ENCODE results near the gene CCR5. TPM values are rescaled to one million over a fixed set of nuclear protein-coding genes. Genes with fewer than 3 reads are reported as not detected.

Gene CCR5
- total RNA-seq, 1 experiment from 2014 or later: not detected

- Histone ChIP-seq H3K27ac (ENCODE audit: low read depth, low read length) (no peak overlapping the region), H3K36me3 (ENCODE audit: control insufficient read depth in 1 of 2, insufficient read depth in 2 of 2, low read length in 2 of 2) (no peaks in the 10 kb centered on the region), H3K9me2 (ENCODE audit: insufficient read depth) (no peaks in the 10 kb centered on the region), H3K4me1 (ENCODE audit: control insufficient read depth in 1 of 2, insufficient read depth in 2 of 2, low read length in 2 of 2) (no peaks in the 10 kb centered on the region), H3K9me3 (ENCODE audit: control insufficient read depth in 1 of 2, insufficient read depth in 1 of 2, low read depth in 1 of 2, low read length in 2 of 2) (no peaks in the 10 kb centered on the region), H4K20me1 (ENCODE audit: insufficient read depth) (no peaks in the 10 kb centered on the region), H3K27me3 (ENCODE audit: insufficient read depth, low read length) (no peaks in the 10 kb centered on the region), H3K9ac (ENCODE audit: low read length) (no peak overlapping the region), H3K4me2 (ENCODE audit: low read length) (no peak overlapping the region), H2AFZ (ENCODE audit: low read depth, low read length, poor library complexity, severe bottlenecking) (no peak overlapping the region), H3K4me3 (replicated peaks in 1 of 2; ENCODE audit: low read depth in 1 of 2, low read length in 2 of 2) (no peak overlapping the region), H3K79me2 (ENCODE audit: insufficient read depth, low read length) (no peaks in the 10 kb centered on the region)
- BruUV-seq (replicated peaks): no TSS peak
- no peak for DNase-seq (ENCODE audit: low read depth, low spot score)
- ChIA-PET POLR2A (no interaction called here), CTCF (no interaction called here), RAD21 (ENCODE audit: low non-redundant PET in 1 of 2, low total read pairs in 2 of 2, uncharacterized antibody in 2 of 2, unreplicated experiment in 2 of 2) (no interaction called here)
- intact Hi-C loops (cut with micrococcal nuclease): no loop called here
- ATAC-seq: no peak
- TF ChIP-seq REST (IDR thresholded peaks at IDR 0.05; ENCODE audit: low read depth): no peak
- no peak for TF ChIP-seq ATF3 (IDR thresholded peaks at IDR 0.05)
Observed at GRCh38 chr3:46399098-46399497, 28.4 kb downstream of the CCR5 start.

- ATAC-seq: no peak
- ChIA-PET CTCF (no interaction called here), RAD21 (ENCODE audit: low non-redundant PET in 1 of 2, low total read pairs in 2 of 2, uncharacterized antibody in 2 of 2, unreplicated experiment in 2 of 2) (no interaction called here), POLR2A (no interaction called here)
- no peaks in the 10 kb centered on the region for H3K36me3 ChIP-seq (ENCODE audit: control insufficient read depth in 1 of 2, insufficient read depth in 2 of 2, low read length in 2 of 2)
- no peak overlapping the region for H3K4me2 ChIP-seq (ENCODE audit: low read length)
- H3K27me3 ChIP-seq (ENCODE audit: insufficient read depth, low read length): no peaks in the 10 kb centered on the region
- H3K4me3 ChIP-seq (replicated peaks in 1 of 2; ENCODE audit: low read depth in 1 of 2, low read length in 2 of 2): no peak overlapping the region
- H3K9me2 ChIP-seq (ENCODE audit: insufficient read depth): no peaks in the 10 kb centered on the region
- no peaks in the 10 kb centered on the region for H3K4me1 ChIP-seq (ENCODE audit: control insufficient read depth in 1 of 2, insufficient read depth in 2 of 2, low read length in 2 of 2)
- H3K27ac ChIP-seq (ENCODE audit: low read depth, low read length): no peak overlapping the region
- no peaks in the 10 kb centered on the region for H3K79me2 ChIP-seq (ENCODE audit: insufficient read depth, low read length)
- no peaks in the 10 kb centered on the region for H4K20me1 ChIP-seq (ENCODE audit: insufficient read depth)
- BruUV-seq (replicated peaks): no TSS peak
- no peak overlapping the region for H2AFZ ChIP-seq (ENCODE audit: low read depth, low read length, poor library complexity, severe bottlenecking)
- intact Hi-C loops (cut with micrococcal nuclease): no loop called here
- DNase-seq (ENCODE audit: low read depth, low spot score): no peak
- H3K9me3 ChIP-seq (ENCODE audit: control insufficient read depth in 1 of 2, insufficient read depth in 1 of 2, low read depth in 1 of 2, low read length in 2 of 2): no peaks in the 10 kb centered on the region
- no peak overlapping the region for H3K9ac ChIP-seq (ENCODE audit: low read length)
- TF ChIP-seq EZH2 (IDR thresholded peaks at IDR 0.05) (no peak), CEBPB (IDR thresholded peaks at IDR 0.05; ENCODE audit: low read depth) (no peak), MAX (IDR thresholded peaks at IDR 0.05) (no peak), POLR2A (IDR thresholded peaks at IDR 0.05; ENCODE audit: borderline replicate concordance, extremely low read depth, insufficient read depth, insufficient read length) (no peak), POLR2AphosphoS5 (IDR thresholded peaks at IDR 0.05; ENCODE audit: low read depth, low read length) (no peak), EZH2phosphoT487 (IDR thresholded peaks at IDR 0.05; ENCODE audit: borderline replicate concordance) (no peak), REST (IDR thresholded peaks at IDR 0.05; ENCODE audit: low read depth) (no peak), TCF7L2 (IDR thresholded peaks at IDR 0.05; ENCODE audit: borderline replicate concordance, extremely low read depth, insufficient read depth, insufficient read length) (no peak), FOSL1 (IDR thresholded peaks at IDR 0.05; ENCODE audit: low read depth) (no peak)
Observed at GRCh38 chr3:46399557-46399956, 28.8 kb downstream of the CCR5 start.

Data from HCT116 (cell line).